MM.1S (cell line): ENCODE results near the gene TANC2.

Experiments used
- CTCF ChIP-seq: fragments of 300-600 bp; sonication (generic); IDR thresholded peaks from 2 replicates; pipeline ENCODE4 v1.5.1; 2016; ENCODE audit warnings: antibody characterized with exemption, low read length, mixed read lengths
- EZH2 ChIP-seq: fragments of 300-600 bp; sonication (generic); optimal IDR thresholded peaks from 2 replicates; pipeline ENCODE3; 2017; ENCODE audit warnings: low read depth, mild to moderate bottlenecking, antibody characterized with exemption, low read length, mixed read lengths

- TF ChIP-seq CTCF (no peak), EZH2 (no peak)
Observed at GRCh38 chr17:62941358-62941991, 24.6 kb upstream of the TANC2 start.
